Urothelium cell line (cell line): ENCODE results near the gene COPB1.

Experiments
- DNase-seq: peaks from one replicate; pipeline ENCODE4 v3.0.0; 2011; ENCODE audit warnings: low spot score, mixed read lengths
- FAIRE-seq: peaks from 2 replicates; lab custom pipeline; 2011; peaks lifted over from hg19 to GRCh38; lab: Jason Lieb, UNC

COPB1 gene

GRCh38 chr11:14435717-14436512, 63.7 kb downstream of the COPB1 start:
- no peak for FAIRE-seq

GRCh38 chr11:14425621-14426020, 74.0 kb downstream of the COPB1 start:
- FAIRE-seq (no peak), DNase-seq (no peak)

More at GRCh38 chr11:14435717-14436512, 63.7 kb downstream of the COPB1 start:
- DNase-seq = no peak

- no peak for FAIRE-seq
- DNase-seq = no peak
Observed at GRCh38 chr11:14424096-14424495, 75.5 kb downstream of the COPB1 start.

GRCh38 chr11:14423633-14424032, 76.0 kb downstream of the COPB1 start:
- FAIRE-seq (no peak), DNase-seq (no peak)

- no peak for FAIRE-seq
- peak; percentile 39 for DNase-seq
Observed at GRCh38 chr11:14422814-14423182, 76.8 kb downstream of the COPB1 start.

GRCh38 chr11:14422052-14422813, 77.4 kb downstream of the COPB1 start:
- FAIRE-seq = peak; percentile 97
- peak; percentile 96 for DNase-seq

- DNase-seq (no peak), FAIRE-seq (no peak)
Observed at GRCh38 chr11:14420223-14420622, 79.4 kb downstream of the COPB1 start.

- FAIRE-seq (no peak), DNase-seq (no peak)
Observed at GRCh38 chr11:14418801-14419417, 80.7 kb downstream of the COPB1 start.

GRCh38 chr11:14417617-14418374, 81.8 kb downstream of the COPB1 start:
- DNase-seq = no peak
- no peak for FAIRE-seq

GRCh38 chr11:14417186-14417585, 82.4 kb downstream of the COPB1 start:
- FAIRE-seq (no peak), DNase-seq (no peak)

- FAIRE-seq (peak; percentile 77), DNase-seq (peak; percentile 62)
Observed at GRCh38 chr11:14414470-14415461, 84.8 kb downstream of the COPB1 start.

GRCh38 chr11:14413307-14414069, 86.1 kb downstream of the COPB1 start:
- DNase-seq (no peak), FAIRE-seq (no peak)

- FAIRE-seq (no peak), DNase-seq (no peak)
Observed at GRCh38 chr11:14411818-14412217, 87.8 kb downstream of the COPB1 start.

- FAIRE-seq = no peak
Observed at GRCh38 chr11:14409891-14410290, 89.7 kb downstream of the COPB1 start.

GRCh38 chr11:14408612-14409011, 91.0 kb downstream of the COPB1 start:
- DNase-seq = no peak
- FAIRE-seq = no peak

More at GRCh38 chr11:14409891-14410290, 89.7 kb downstream of the COPB1 start:
- DNase-seq = no peak
